ENCODE data around the gene WDR75.

- TF ChIP-seq CTCF (IDR thresholded peaks at IDR 0.05) (no peak), POLR2A (IDR thresholded peaks at IDR 0.05) (no peak)
These were observed 60.2 kb downstream of the WDR75 start for GRCh38 chr2:189501487-189501886.

All from suprapubic skin (tissue), 3 donors.